ENCODE results near the gene NRCAM. TPM values are rescaled to one million over a fixed set of nuclear protein-coding genes. Genes with fewer than 3 reads are reported as not detected.

Gene NRCAM
- total RNA-seq, 1 donor from 2014 or later: 13.6 TPM

DNA sequence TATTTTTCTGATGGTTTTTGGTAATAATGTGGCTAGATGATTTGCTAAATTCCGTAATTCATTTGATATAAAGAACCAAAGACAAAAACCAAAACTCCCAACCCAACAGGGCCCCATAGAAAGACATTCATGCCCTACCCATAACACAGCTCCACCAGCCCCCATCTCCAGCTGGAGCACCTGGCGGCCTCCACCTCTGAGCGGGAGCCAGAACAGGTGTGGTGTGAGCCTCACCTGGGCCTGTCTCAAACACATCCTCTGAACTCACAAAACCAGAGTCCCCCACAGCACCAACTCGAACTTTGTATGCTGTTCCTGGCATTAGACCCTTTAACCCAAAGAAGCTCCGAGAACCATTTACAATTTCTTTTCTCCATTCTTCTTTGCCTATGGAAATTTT, 289.5 kb downstream of the NRCAM start:
- no peaks in the 10 kb centered on the region for H3K4me1 ChIP-seq (ENCODE audit: control insufficient read depth in 3 of 3, insufficient read depth in 3 of 3, low read length in 3 of 3)
- H3K9me3 ChIP-seq (ENCODE audit: control insufficient read depth in 3 of 3, low read length in 3 of 3): no peaks in the 10 kb centered on the region
- no peaks in the 10 kb centered on the region for H3K36me3 ChIP-seq (ENCODE audit: control insufficient read depth in 3 of 3, insufficient read depth in 3 of 3, low read length in 3 of 3)
- no peak overlapping the region for H3K9ac ChIP-seq (ENCODE audit: low read depth in 1 of 3, low read length in 3 of 3)
- H3K4me3 ChIP-seq (ENCODE audit: low read length in 3 of 3): no peak overlapping the region
- H3K27me3 ChIP-seq (ENCODE audit: control insufficient read depth in 3 of 3, insufficient read depth in 3 of 3, low read length in 3 of 3): no peaks in the 10 kb centered on the region
- H3K27ac ChIP-seq (ENCODE audit: low read depth, low read length): no peak overlapping the region

DNA sequence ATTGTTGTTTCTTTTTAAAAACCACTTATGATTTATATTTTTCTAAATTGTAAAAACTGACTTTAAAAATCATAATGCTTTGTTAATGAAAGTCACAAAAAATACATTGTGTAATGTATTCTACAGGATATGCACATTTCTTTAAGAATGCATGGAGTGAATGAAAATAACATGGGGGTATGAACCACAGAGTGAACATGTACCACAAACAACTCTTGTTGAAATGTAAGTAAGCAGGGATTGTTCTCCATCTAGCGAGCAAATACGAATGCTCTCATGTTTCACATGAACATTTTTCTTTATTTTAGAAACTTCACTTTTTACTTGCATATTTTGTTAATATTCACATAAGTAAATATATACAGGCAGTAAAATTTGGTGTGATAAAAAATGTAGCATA, 290.5 kb downstream of the NRCAM start:
- no peak overlapping the region for H3K9ac ChIP-seq (ENCODE audit: low read depth in 1 of 3, low read length in 3 of 3)
- no peaks in the 10 kb centered on the region for H3K36me3 ChIP-seq (ENCODE audit: control insufficient read depth in 3 of 3, insufficient read depth in 3 of 3, low read length in 3 of 3)
- H3K27me3 ChIP-seq (ENCODE audit: control insufficient read depth in 3 of 3, insufficient read depth in 3 of 3, low read length in 3 of 3): no peaks in the 10 kb centered on the region
- no peak overlapping the region for H3K27ac ChIP-seq (ENCODE audit: low read depth, low read length)
- no peaks in the 10 kb centered on the region for H3K9me3 ChIP-seq (ENCODE audit: control insufficient read depth in 3 of 3, low read length in 3 of 3)
- no peaks in the 10 kb centered on the region for H3K4me1 ChIP-seq (ENCODE audit: control insufficient read depth in 3 of 3, insufficient read depth in 3 of 3, low read length in 3 of 3)
- no peak overlapping the region for H3K4me3 ChIP-seq (ENCODE audit: low read length in 3 of 3)

- Histone ChIP-seq H3K4me1 (ENCODE audit: control insufficient read depth in 3 of 3, insufficient read depth in 3 of 3, low read length in 3 of 3) (no peaks in the 10 kb centered on the region), H3K9me3 (ENCODE audit: control insufficient read depth in 3 of 3, low read length in 3 of 3) (no peaks in the 10 kb centered on the region), H3K36me3 (ENCODE audit: control insufficient read depth in 3 of 3, insufficient read depth in 3 of 3, low read length in 3 of 3) (no peaks in the 10 kb centered on the region), H3K9ac (ENCODE audit: low read depth in 1 of 3, low read length in 3 of 3) (no peak overlapping the region), H3K27ac (ENCODE audit: low read depth, low read length) (no peak overlapping the region), H3K4me3 (ENCODE audit: low read length in 3 of 3) (no peak overlapping the region), H3K27me3 (ENCODE audit: control insufficient read depth in 3 of 3, insufficient read depth in 3 of 3, low read length in 3 of 3) (no peaks in the 10 kb centered on the region)
These were observed 291.3 kb downstream of the NRCAM start for GRCh38 chr7:108164946-108165345.

- Histone ChIP-seq H3K27ac (ENCODE audit: low read depth, low read length) (no peak overlapping the region), H3K4me1 (ENCODE audit: control insufficient read depth in 3 of 3, insufficient read depth in 3 of 3, low read length in 3 of 3) (no peaks in the 10 kb centered on the region), H3K27me3 (ENCODE audit: control insufficient read depth in 3 of 3, insufficient read depth in 3 of 3, low read length in 3 of 3) (no peaks in the 10 kb centered on the region), H3K36me3 (ENCODE audit: control insufficient read depth in 3 of 3, insufficient read depth in 3 of 3, low read length in 3 of 3) (no peaks in the 10 kb centered on the region), H3K9me3 (ENCODE audit: control insufficient read depth in 3 of 3, low read length in 3 of 3) (no peaks in the 10 kb centered on the region), H3K4me3 (ENCODE audit: low read length in 3 of 3) (no peak overlapping the region), H3K9ac (ENCODE audit: low read depth in 1 of 3, low read length in 3 of 3) (no peak overlapping the region)
These were observed 291.9 kb downstream of the NRCAM start for GRCh38 chr7:108164342-108164741.

GRCh38 chr7:108158776-108159175, 297.5 kb downstream of the NRCAM start:
- no peak overlapping the region for H3K27ac ChIP-seq (ENCODE audit: low read depth, low read length)
- no peaks in the 10 kb centered on the region for H3K9me3 ChIP-seq (ENCODE audit: control insufficient read depth in 3 of 3, low read length in 3 of 3)
- H3K9ac ChIP-seq (ENCODE audit: low read depth in 1 of 3, low read length in 3 of 3): no peak overlapping the region
- no peaks in the 10 kb centered on the region for H3K36me3 ChIP-seq (ENCODE audit: control insufficient read depth in 3 of 3, insufficient read depth in 3 of 3, low read length in 3 of 3)
- no peaks in the 10 kb centered on the region for H3K4me1 ChIP-seq (ENCODE audit: control insufficient read depth in 3 of 3, insufficient read depth in 3 of 3, low read length in 3 of 3)
- no peak overlapping the region for H3K4me3 ChIP-seq (ENCODE audit: low read length in 3 of 3)
- no peaks in the 10 kb centered on the region for H3K27me3 ChIP-seq (ENCODE audit: control insufficient read depth in 3 of 3, insufficient read depth in 3 of 3, low read length in 3 of 3)

DNA sequence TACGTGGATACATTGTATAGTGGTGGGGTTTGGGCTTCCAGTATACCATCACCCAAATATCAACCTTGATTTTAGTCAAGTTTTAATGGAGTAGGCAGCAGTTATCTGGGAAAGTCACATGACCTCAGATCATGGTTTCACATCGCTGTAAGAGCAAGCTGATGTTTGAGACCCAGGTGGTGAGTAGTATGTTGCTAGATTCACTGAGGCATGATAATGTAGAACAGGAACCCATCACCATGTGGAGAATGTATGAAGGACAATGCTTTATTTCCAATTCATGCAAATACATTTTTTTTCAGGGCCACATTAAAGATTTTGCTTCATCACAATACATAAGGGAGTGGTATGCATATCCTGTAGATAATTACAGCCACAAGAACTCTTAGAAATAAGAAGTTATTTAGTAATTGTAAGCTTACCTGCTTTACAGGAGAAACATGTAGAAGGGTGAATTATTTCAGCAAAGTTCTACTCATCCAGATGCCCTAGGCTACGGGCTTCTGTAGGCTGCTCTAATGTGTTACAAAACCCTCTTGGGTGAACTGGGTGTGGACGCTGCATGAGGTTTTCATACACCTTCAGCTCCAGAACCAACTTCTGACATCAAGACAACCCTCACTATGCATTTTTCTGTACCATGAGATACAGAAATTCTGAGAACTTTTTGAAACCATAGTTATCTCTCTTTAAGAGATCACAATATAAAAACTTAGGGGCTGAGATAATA, 298.5 kb downstream of the NRCAM start:
- Histone ChIP-seq H3K27ac (ENCODE audit: low read depth, low read length) (no peak overlapping the region), H3K36me3 (ENCODE audit: control insufficient read depth in 3 of 3, insufficient read depth in 3 of 3, low read length in 3 of 3) (no peaks in the 10 kb centered on the region), H3K4me3 (ENCODE audit: low read length in 3 of 3) (no peak overlapping the region), H3K27me3 (ENCODE audit: control insufficient read depth in 3 of 3, insufficient read depth in 3 of 3, low read length in 3 of 3) (no peaks in the 10 kb centered on the region), H3K4me1 (ENCODE audit: control insufficient read depth in 3 of 3, insufficient read depth in 3 of 3, low read length in 3 of 3) (no peaks in the 10 kb centered on the region), H3K9me3 (ENCODE audit: control insufficient read depth in 3 of 3, low read length in 3 of 3) (no peaks in the 10 kb centered on the region), H3K9ac (ENCODE audit: low read depth in 1 of 3, low read length in 3 of 3) (no peak overlapping the region)

- H3K27ac ChIP-seq (ENCODE audit: low read depth, low read length): no peak overlapping the region
- no peaks in the 10 kb centered on the region for H3K36me3 ChIP-seq (ENCODE audit: control insufficient read depth in 3 of 3, insufficient read depth in 3 of 3, low read length in 3 of 3)
- H3K4me1 ChIP-seq (ENCODE audit: control insufficient read depth in 3 of 3, insufficient read depth in 3 of 3, low read length in 3 of 3): no peaks in the 10 kb centered on the region
- no peaks in the 10 kb centered on the region for H3K9me3 ChIP-seq (ENCODE audit: control insufficient read depth in 3 of 3, low read length in 3 of 3)
- H3K27me3 ChIP-seq (ENCODE audit: control insufficient read depth in 3 of 3, insufficient read depth in 3 of 3, low read length in 3 of 3): no peaks in the 10 kb centered on the region
- no peak overlapping the region for H3K4me3 ChIP-seq (ENCODE audit: low read length in 3 of 3)
- no peak overlapping the region for H3K9ac ChIP-seq (ENCODE audit: low read depth in 1 of 3, low read length in 3 of 3)
These were observed 299.2 kb downstream of the NRCAM start for GRCh38 chr7:108156897-108157605.

DNA sequence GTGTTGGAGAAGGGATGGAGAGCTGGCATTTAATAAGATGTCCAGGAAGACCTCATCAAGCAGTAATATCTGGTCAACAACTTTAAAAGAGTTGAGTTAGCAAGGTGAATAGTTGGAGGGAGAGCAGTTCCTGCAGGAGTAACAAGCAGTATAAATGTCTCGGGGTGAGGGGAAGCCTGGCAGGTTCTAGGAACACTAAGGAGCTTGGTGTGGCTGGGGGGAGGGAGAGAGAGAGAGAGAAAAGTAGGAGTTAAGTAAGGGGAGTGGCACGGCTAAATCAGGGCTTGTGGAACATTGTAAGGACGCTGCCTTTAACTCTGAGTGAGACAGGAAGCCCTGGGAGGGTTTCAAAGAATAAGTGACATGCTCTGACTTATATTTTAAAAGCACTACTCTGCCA, 304.0 kb downstream of the NRCAM start:
- Histone ChIP-seq H3K4me1 (ENCODE audit: control insufficient read depth in 3 of 3, insufficient read depth in 3 of 3, low read length in 3 of 3) (no peaks in the 10 kb centered on the region), H3K4me3 (ENCODE audit: low read length in 3 of 3) (no peak overlapping the region), H3K36me3 (ENCODE audit: control insufficient read depth in 3 of 3, insufficient read depth in 3 of 3, low read length in 3 of 3) (no peaks in the 10 kb centered on the region), H3K9me3 (ENCODE audit: control insufficient read depth in 3 of 3, low read length in 3 of 3) (no peaks in the 10 kb centered on the region), H3K27ac (ENCODE audit: low read depth, low read length) (no peak overlapping the region), H3K9ac (ENCODE audit: low read depth in 1 of 3, low read length in 3 of 3) (no peak overlapping the region), H3K27me3 (ENCODE audit: control insufficient read depth in 3 of 3, insufficient read depth in 3 of 3, low read length in 3 of 3) (no peaks in the 10 kb centered on the region)

GRCh38 chr7:108149908-108150307, 306.3 kb downstream of the NRCAM start:
- H3K4me1 ChIP-seq (ENCODE audit: control insufficient read depth in 3 of 3, insufficient read depth in 3 of 3, low read length in 3 of 3): no peaks in the 10 kb centered on the region
- peaks cover 0 to 3% (median 0%) of the 10 kb centered on the region in 3 donors for H3K27me3 ChIP-seq (ENCODE audit: control insufficient read depth in 3 of 3, insufficient read depth in 3 of 3, low read length in 3 of 3)
- H3K9me3 ChIP-seq (ENCODE audit: control insufficient read depth in 3 of 3, low read length in 3 of 3): no peaks in the 10 kb centered on the region
- H3K4me3 ChIP-seq (ENCODE audit: low read length in 3 of 3): no peak overlapping the region
- H3K27ac ChIP-seq (ENCODE audit: low read depth, low read length): no peak overlapping the region
- H3K9ac ChIP-seq (ENCODE audit: low read depth in 1 of 3, low read length in 3 of 3): no peak overlapping the region
- H3K36me3 ChIP-seq (ENCODE audit: control insufficient read depth in 3 of 3, insufficient read depth in 3 of 3, low read length in 3 of 3): no peaks in the 10 kb centered on the region

- H3K4me3 ChIP-seq (ENCODE audit: low read length in 3 of 3): no peak overlapping the region
- no peaks in the 10 kb centered on the region for H3K9me3 ChIP-seq (ENCODE audit: control insufficient read depth in 3 of 3, low read length in 3 of 3)
- no peaks in the 10 kb centered on the region for H3K4me1 ChIP-seq (ENCODE audit: control insufficient read depth in 3 of 3, insufficient read depth in 3 of 3, low read length in 3 of 3)
- no peak overlapping the region for H3K9ac ChIP-seq (ENCODE audit: low read depth in 1 of 3, low read length in 3 of 3)
- H3K27ac ChIP-seq (ENCODE audit: low read depth, low read length): no peak overlapping the region
- H3K27me3 ChIP-seq (ENCODE audit: control insufficient read depth in 3 of 3, insufficient read depth in 3 of 3, low read length in 3 of 3): peaks cover 0 to 3% (median 0%) of the 10 kb centered on the region in 3 donors
- no peaks in the 10 kb centered on the region for H3K36me3 ChIP-seq (ENCODE audit: control insufficient read depth in 3 of 3, insufficient read depth in 3 of 3, low read length in 3 of 3)
These were observed 307.1 kb downstream of the NRCAM start for GRCh38 chr7:108149119-108149518.
